CD4-positive, alpha-beta T cell treated with Interleukin-17A for 4 hours (primary cell): ENCODE results near the gene CES5A.
"Not testable (repeated sequence)": the region's sequence is repeated elsewhere in the genome, so short reads cannot be mapped to it uniquely, and the experiment has no call there.

Source experiments
- DNase-seq: peaks from one replicate; pipeline ENCODE4 v3.0.0-alpha.2; 2020; ENCODE audit warnings: mixed read lengths

Gene CES5A

GRCh38 chr16:55875273-55875672 is at the start of gene CES5A:
Gene CES5A (minus strand): TSS chr16:55875373. CDS start chr16:55875221, 152 bp downstream.
- DNase-seq = no peak

GRCh38 chr16:55922662-55923061 is 47.5 kb upstream of the CES5A start:
- no peak for DNase-seq

DNA sequence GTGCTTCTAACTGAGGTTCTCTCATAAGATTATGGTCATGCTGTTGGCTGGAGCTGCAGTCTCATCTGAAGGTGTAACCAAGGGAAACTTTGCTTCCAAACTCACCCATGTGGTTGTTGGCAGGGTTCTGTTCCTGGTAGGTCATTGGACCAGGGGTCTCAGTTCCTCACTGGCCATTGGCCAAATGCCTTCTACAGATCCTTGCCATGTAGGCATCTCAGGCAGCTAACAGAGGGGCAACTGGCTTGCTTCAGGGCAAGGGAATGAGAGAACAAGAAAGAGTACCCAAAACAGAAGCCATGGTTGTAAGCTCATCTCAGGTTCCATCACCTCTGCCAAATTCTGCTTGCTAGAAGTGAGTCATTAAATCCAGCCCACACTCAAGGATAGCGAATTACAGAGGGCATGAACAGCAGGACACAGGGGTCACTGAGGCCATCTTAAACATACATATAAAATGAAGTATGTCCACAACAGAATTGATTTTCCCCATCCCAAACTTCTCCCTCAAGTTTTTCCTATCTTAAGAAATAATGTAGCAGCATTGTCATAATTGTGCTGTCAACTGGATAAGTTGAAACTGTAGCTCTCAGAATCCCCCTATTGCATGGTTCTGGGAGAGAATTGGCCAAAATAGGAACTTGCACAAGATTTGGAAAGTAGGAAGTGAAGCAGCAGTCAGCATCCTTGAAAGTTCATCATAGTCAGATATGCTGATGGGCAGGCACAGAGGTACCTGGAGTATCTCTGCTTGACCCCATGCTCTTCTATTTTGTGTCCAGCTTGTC is 42.4 kb upstream of the CES5A start:
- DNase-seq = no peak

GRCh38 chr16:55915096-55915827 is 40.1 kb upstream of the CES5A start:
- DNase-seq = no peak

GRCh38 chr16:55914383-55914782 is 39.2 kb upstream of the CES5A start:
- no peak for DNase-seq

- no peak for DNase-seq
These were observed 38.5 kb upstream of the CES5A start for GRCh38 chr16:55913716-55914115.

- not testable (repeated sequence) for DNase-seq
These were observed 37.9 kb upstream of the CES5A start for GRCh38 chr16:55913121-55913520.

- no peak for DNase-seq
These were observed 36.8 kb upstream of the CES5A start for GRCh38 chr16:55912022-55912421.

DNA sequence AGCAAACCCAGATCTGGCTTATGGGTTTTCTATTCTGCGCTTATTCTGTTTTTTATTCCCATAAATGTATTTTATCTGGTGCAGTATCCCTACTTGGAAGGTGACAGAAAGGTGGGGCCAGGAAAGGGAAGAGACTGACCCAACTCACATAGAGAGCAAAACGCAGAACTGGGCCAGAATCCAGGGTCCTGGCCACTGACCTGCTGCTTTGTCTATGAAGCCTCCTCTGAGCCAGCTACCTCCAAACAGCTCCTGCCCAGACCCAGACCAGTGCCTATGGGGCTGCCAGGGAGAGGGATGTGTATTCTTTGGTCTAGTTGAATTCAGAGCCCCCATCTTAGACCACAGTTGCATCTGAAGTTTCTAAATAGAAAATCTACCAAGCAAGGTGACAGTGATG is 36.4 kb upstream of the CES5A start:
- DNase-seq = no peak

DNA sequence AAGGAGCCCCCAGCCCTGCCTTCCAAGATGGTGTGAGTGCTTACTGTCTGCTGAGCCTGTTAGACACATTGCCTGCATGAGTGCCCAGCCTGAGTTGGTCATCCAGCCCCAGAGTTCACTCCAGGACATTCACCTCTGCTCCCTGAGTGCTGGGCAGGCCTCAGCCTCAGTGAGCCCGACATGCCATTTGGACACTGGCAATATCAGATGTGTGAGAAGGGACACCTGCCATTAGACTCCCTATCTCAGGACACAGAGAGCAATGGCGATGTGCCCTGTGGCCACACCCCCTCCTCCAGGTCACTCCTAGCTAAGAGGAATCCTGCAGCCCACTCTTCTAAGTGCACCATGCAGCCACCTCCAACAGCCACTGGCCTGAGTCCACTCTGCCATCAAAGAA is 34.7 kb upstream of the CES5A start:
- DNase-seq = no peak

DNA sequence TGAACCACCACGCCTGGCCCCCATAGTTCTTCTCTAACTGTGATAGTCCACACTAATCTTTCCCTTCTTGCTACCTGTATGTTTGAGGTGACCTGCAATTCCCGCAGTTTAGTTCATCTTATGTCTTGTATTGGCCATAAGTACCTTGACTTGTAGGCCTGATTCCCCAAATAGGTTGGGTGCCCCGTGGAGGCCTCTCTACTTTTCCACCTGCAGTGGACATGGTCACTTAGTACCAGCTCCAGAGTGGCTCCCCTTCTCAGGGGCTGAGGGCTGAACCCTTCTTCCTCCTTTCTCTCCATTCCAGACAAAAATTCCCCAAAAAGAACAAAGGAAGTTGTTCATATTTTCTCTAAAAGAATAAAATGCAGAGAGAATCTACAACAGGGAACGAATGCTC is 33.5 kb upstream of the CES5A start:
- no peak for DNase-seq

DNA sequence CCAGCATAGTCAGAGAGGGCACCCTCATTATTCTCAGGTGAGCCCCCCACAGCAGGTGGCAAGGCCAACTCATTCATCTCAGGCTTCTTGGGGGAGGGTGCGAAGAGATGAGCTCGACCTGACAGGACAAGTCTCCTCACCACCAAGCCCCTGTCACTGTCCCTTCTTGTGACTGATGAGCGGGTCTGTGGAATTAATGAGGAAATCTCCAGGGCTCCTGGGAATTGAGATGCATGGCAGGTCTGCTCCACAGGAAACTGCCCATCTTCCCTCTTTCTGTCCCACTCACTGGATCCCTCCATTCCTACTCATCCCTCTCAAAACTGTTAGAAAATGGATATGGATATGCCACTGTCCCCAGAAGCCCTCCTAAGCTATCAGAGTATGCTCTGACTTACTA is 32.5 kb upstream of the CES5A start:
- DNase-seq = no peak

GRCh38 chr16:55906123-55906522 is 30.9 kb upstream of the CES5A start:
- DNase-seq = no peak

DNA sequence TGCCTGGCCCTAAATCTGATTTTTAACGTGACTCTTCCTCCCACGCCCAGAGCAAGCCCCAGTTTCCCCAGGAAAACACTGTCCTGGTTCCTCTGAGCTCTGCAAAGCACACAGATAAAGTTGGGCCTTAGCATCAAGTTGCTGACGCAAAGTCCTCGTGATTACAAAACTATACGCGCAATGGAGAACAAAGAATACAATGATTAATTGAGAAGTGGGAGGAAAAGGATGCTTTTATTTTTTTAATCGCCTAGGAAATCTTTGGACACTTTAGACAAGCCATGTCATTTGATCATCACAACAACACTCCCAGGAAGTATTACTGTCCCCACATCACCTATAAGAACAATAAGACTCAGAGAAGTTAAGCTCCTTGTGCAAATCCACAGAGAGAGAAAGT is 30.5 kb upstream of the CES5A start:
- DNase-seq = no peak

- DNase-seq = no peak
These were observed 26.5 kb upstream of the CES5A start for GRCh38 chr16:55901566-55902217.

DNA sequence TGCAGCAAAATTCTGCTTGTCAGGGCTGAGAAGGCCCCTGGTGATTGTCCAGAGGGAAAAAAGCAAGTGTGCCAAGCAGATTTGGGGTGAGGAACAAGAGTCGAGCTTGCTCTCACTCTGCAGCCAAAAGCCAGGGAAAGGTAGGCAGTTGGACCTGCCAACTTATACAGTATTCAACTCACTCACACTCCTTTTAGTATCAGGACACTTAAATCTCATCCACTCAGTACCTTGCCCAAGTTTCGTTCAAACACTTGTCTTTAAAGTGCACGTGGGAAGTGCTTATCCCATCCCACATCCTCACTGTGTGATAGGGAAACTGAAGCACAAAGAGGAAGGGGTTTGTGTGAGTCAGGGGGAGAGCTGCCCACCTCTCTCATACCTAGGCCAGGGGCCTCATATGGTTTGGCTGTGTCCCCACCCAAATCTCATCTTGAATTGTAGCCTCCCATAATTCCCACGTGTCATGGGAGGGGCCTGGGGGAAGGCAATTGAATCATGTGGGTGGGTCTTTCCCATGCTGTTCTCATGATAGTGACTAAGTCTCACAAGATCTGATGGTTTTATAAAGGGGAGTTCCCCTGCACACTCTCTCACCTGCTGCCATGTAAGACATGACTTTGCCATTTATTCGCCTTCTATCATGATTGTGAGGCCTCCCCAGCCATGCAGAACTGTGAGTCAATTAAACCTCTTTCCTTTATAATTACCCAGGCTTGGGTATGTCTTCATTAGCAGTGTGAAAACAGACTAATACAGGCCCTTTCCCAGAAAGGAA is 25.6 kb upstream of the CES5A start:
- no peak for DNase-seq

DNA sequence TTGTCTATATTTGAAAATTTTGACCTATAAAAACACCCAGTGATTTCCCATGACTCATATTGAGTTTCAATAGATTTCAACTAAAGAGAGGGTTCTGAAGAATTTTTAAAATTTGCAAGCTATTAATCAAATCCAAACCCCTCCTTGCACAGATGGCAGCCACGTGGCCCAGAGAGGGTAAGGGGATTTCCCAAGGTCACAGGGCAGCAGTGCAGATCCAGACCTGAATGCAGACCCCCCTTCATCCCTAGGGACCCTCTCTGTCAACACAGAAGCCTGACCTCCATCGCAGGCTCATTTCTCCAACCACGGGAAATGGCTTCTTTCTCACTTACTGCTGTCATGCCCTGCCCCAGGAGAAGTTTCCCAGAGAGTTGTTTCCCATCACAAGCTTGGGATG is 24.7 kb upstream of the CES5A start:
- DNase-seq = no peak

- no peak for DNase-seq
These were observed 23.4 kb upstream of the CES5A start for GRCh38 chr16:55898592-55898991.

DNA sequence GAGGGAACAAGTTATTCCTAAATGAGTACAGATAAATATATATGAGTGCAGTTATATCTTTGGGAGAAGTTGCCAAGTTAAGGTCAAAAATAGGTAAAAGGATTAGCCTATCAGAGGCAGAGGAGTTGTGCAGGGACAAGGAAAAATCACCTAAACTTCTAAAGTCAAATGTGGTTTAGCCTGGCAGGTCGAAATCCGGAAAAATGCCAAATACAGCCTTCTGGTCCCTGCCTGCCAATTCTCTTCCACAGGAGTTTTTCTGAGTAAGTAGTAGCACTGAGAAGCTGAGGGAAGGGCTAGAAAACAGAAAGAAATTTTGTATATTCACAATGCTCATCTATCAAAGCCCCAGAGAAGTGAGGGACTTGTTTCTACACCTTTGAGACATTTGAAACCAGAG is 17.6 kb upstream of the CES5A start:
- DNase-seq = no peak

DNA sequence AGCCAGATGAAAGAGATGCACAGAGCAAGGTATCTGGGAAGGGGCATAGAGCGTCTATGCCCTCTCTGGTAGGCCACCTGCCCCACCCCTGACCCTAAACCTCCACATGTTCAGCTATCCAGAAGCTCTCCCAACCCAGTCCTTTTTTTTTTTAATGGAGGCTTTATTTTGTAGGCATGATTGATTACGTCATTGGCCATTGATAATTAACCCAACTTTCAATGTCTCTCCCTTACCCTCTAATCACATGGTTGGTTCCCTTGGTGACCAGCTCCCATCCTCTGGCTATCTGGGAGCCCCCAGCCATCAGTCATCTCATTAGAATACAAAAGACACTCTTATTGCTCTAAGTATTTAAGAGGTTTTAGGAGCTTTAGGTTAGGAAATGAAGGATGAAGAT is 14.3 kb upstream of the CES5A start:
- no peak for DNase-seq

DNA sequence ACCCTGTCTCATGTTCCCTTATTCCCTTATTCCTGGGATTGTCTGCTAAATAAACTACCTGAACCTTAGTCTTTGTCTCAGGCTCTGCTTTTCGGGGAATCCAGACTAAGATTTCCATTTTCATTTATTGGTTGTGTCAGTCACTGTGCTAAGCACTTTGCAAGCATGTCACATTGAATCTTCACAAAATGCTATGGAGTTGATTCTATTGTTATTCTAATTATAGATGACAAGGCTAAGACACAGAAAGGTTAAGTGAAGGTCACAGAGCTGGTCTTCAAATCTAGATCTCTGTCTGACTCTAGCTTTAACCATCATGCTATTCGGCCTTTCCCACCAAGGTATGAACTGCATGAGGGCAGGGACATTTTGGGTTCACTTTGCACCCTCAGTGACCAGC is 13.4 kb upstream of the CES5A start:
- DNase-seq = no peak

DNA sequence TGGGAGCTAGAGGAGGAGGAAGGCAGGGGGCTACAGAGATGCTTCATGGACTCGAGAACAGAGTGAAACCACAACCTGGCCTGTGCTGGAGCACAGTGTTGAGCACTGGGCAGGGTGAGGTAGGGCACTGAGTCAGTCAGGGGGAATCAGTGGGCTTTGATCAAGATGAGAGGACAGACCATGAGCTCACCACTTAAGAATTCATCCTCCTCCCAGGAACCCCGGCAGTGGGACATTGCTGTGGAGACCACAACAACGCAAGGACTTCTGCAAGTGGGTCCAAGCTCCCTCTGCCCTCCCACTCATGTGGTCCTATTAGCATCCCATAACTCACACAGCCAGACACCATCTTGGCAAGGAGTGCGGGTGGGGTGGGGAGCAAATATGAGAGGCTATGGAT is 1.7 kb upstream of the CES5A start:
- no peak for DNase-seq

DNA sequence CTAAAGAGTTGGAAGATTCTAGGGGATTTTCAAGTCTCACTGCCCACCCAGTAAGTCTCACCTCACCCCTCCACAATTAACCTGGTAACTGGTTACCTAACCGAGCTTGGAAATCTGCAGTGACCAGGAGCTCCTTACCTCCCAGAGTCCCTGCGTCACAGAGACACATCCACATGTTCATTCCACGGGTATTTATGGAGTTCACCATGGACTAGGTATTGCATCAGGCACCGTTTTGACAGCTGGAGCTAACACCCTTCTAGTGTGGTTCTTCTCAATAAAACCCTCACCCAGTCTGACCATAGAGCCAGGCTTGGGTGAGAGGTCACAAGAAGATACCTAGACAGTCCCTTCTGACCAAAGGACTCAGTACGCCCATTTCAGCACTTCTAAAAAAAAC is 2.1 kb downstream of the CES5A start:
- DNase-seq = no peak
